H1 (cell line): ENCODE measurements around the gene MGMT. TPM values are rescaled to one million over a fixed set of nuclear protein-coding genes. Genes with fewer than 3 reads are reported as not detected.

Experiments
- CTCF ChIA-PET: fragments of 300-600 bp; sonication (Branson Sonifier 250); formaldehyde crosslinking; loops from one replicate; lab custom pipeline; 2021; ENCODE audit not compliant: partially characterized antibody; lab: Charles Lee
- POLR2A ChIA-PET: fragments of 300-600 bp; sonication (Branson Sonifier 250); formaldehyde crosslinking; loops from one replicate; lab custom pipeline; 2021; ENCODE audit warnings: inconsistent platforms; ENCODE audit not compliant: partially characterized antibody; lab: Charles Lee
- DNase-seq, 2 experiments: peaks; one replicate each; pipeline versions ENCODE4 v3.0.0 to v3.0.0-alpha.2; 2010 to 2022; ENCODE audit warnings: low spot score in 2 of 2, low read depth in 1 of 2, mixed read lengths in 1 of 2
- FAIRE-seq: peaks from 2 replicates; lab custom pipeline; 2011; peaks lifted over from hg19 to GRCh38; lab: Jason Lieb, UNC
- H2AFZ ChIP-seq: 2 replicates; pipeline ENCODE4 v1.8.1; 2012; ENCODE audit warnings: low read length, inconsistent platforms
- H2AK5ac ChIP-seq: 2 replicates; pipeline ENCODE4 v1.6.1; 2013; ENCODE audit warnings: low read depth, low read length
- H2BK120ac ChIP-seq: replicated peaks from 2 replicates; pipeline ENCODE3; 2013; ENCODE audit warnings: low read depth, low read length, inconsistent platforms
- H2BK12ac ChIP-seq: 2 replicates; pipeline ENCODE4 v1.6.1; 2013; ENCODE audit warnings: low read depth, low read length
- H2BK15ac ChIP-seq: 2 replicates; pipeline ENCODE4 v1.6.1; 2013; ENCODE audit warnings: low read length
- H2BK20ac ChIP-seq: 2 replicates; pipeline ENCODE4 v1.6.1; 2013; ENCODE audit warnings: low read length
- H2BK5ac ChIP-seq: 2 replicates; pipeline ENCODE4 v1.6.1; 2013; ENCODE audit warnings: low read depth, low read length
- H3K14ac ChIP-seq: 2 replicates; pipeline ENCODE4 v1.6.1; 2013; ENCODE audit warnings: inconsistent platforms; ENCODE audit not compliant: insufficient read length
- H3K18ac ChIP-seq: 2 replicates; pipeline ENCODE4 v1.6.1; 2013; ENCODE audit warnings: low read length; ENCODE audit errors: extremely low read depth
- H3K23ac ChIP-seq: 2 replicates; pipeline ENCODE4 v1.6.1; 2013; ENCODE audit warnings: inconsistent platforms; ENCODE audit not compliant: insufficient read length
- H3K23me2 ChIP-seq: 2 replicates; pipeline ENCODE4 v1.6.1; 2013; ENCODE audit warnings: low read depth, low read length
- H3K27ac ChIP-seq: 2 replicates; pipeline ENCODE4 v1.6.1; 2011; ENCODE audit warnings: low read depth, low read length, inconsistent platforms
- H3K27me3 ChIP-seq, 4 experiments: replicated peaks in 1 of 4; 1 replicate in 1 of 4; 2 replicates in 3 of 4; pipeline versions ENCODE4 v1.6.1 to v1.8.1; 2011 to 2013; ENCODE audit warnings: low read length in 3 of 4, mild to moderate bottlenecking in 3 of 4, inconsistent platforms in 2 of 4, mixed read lengths in 2 of 4, moderate library complexity in 1 of 4; ENCODE audit not compliant: control insufficient read depth in 3 of 4, insufficient read depth in 3 of 4; ENCODE audit errors: extremely low read depth in 1 of 4
- H3K36me3 ChIP-seq, 4 experiments: 2 replicates each; pipeline versions ENCODE4 v1.6.1 to v1.8.1; 2011 to 2013; ENCODE audit warnings: mild to moderate bottlenecking in 4 of 4, low read length in 3 of 4, moderate library complexity in 2 of 4, control low read depth in 1 of 4, inconsistent platforms in 1 of 4; ENCODE audit not compliant: insufficient read depth in 4 of 4, control insufficient read depth in 2 of 4
- H3K4ac ChIP-seq: replicated peaks from 2 replicates; pipeline ENCODE3; 2013; ENCODE audit warnings: low read length, low read depth, mixed read lengths, inconsistent platforms; ENCODE audit not compliant: insufficient read length
- H3K4me1 ChIP-seq, 4 experiments: replicated peaks in 1 of 4; 1 replicate in 1 of 4; 2 replicates in 3 of 4; pipeline versions ENCODE4 v1.6.1 to v1.8.1; 2011 to 2013; ENCODE audit warnings: low read length in 3 of 4, inconsistent platforms in 2 of 4, mixed read lengths in 1 of 4; ENCODE audit not compliant: insufficient read depth in 4 of 4, control insufficient read depth in 3 of 4
- H3K4me2 ChIP-seq, 2 experiments: 2 replicates each; pipeline versions ENCODE4 v1.6.1 to v1.8.1; 2011 to 2013; ENCODE audit warnings: low read depth in 2 of 2, low read length in 2 of 2, control low read depth in 1 of 2, inconsistent platforms in 1 of 2, mild to moderate bottlenecking in 1 of 2; ENCODE audit not compliant: insufficient read depth in 1 of 2
- H3K4me3 ChIP-seq, 4 experiments: fragments of 200-600, 300-600 bp in 1 of 4; sonication (generic), shearing (Covaris generic), sonication (Bioruptor Twin) in 1 of 4; 2 replicates each; pipeline versions ENCODE4 v1.5.1 to v1.8.1; 2011 to 2016; ENCODE audit warnings: low read length in 4 of 4, low read depth in 3 of 4, control low read depth in 2 of 4, inconsistent platforms in 2 of 4, mild to moderate bottlenecking in 2 of 4, mixed read lengths in 1 of 4, moderate library complexity in 1 of 4; ENCODE audit not compliant: insufficient read depth in 2 of 4; ENCODE audit errors: extremely low read depth in 1 of 4
- H3K56ac ChIP-seq: replicated peaks from 2 replicates; pipeline ENCODE3; 2013; ENCODE audit warnings: low read depth, mild to moderate bottlenecking, mixed read lengths, low read length, inconsistent platforms; ENCODE audit not compliant: insufficient read length
- H3K79me1 ChIP-seq: 2 replicates; pipeline ENCODE4 v1.6.1; 2013; ENCODE audit warnings: low read depth, low read length, control low read depth
- H3K79me2 ChIP-seq, 2 experiments: 2 replicates each; pipeline versions ENCODE4 v1.6.1 to v1.8.1; 2012 to 2013; ENCODE audit warnings: low read length in 2 of 2, mild to moderate bottlenecking in 2 of 2, inconsistent platforms in 1 of 2; ENCODE audit not compliant: insufficient read depth in 2 of 2, control insufficient read depth in 1 of 2
- H3K9ac ChIP-seq, 4 experiments: replicated peaks in 1 of 4; 1 replicate in 1 of 4; 2 replicates in 3 of 4; pipeline versions ENCODE4 v1.6.1 to v1.8.1; 2011 to 2013; ENCODE audit warnings: low read depth in 3 of 4, low read length in 3 of 4, control low read depth in 2 of 4, mild to moderate bottlenecking in 2 of 4, moderate library complexity in 2 of 4, inconsistent platforms in 1 of 4; ENCODE audit errors: extremely low read depth in 1 of 4
- H3K9me3 ChIP-seq, 2 experiments: 2 replicates each; pipeline versions ENCODE4 v1.6.1 to v1.8.1; 2012 to 2013; ENCODE audit warnings: mild to moderate bottlenecking in 2 of 2, moderate library complexity in 2 of 2, control low read depth in 1 of 2, inconsistent platforms in 1 of 2, low read depth in 1 of 2, low read length in 1 of 2, mixed read lengths in 1 of 2; ENCODE audit not compliant: insufficient read depth in 2 of 2
- H4K20me1 ChIP-seq, 2 experiments: replicated peaks in 1 of 2; 2 replicates each; pipeline versions ENCODE3 to v1.8.1; 2011 to 2013; ENCODE audit warnings: inconsistent platforms in 2 of 2, low read length in 2 of 2, mild to moderate bottlenecking in 1 of 2; ENCODE audit not compliant: insufficient read depth in 2 of 2, control insufficient read depth in 1 of 2
- H4K5ac ChIP-seq: 2 replicates; pipeline ENCODE4 v1.6.1; 2013; ENCODE audit warnings: low read length, low read depth, mixed read lengths, inconsistent platforms; ENCODE audit not compliant: insufficient read length
- H4K8ac ChIP-seq: 2 replicates; pipeline ENCODE4 v1.8.0; 2013; ENCODE audit warnings: mild to moderate bottlenecking, moderate library complexity, low read length, inconsistent platforms; ENCODE audit not compliant: insufficient read depth; ENCODE audit errors: extremely low read depth
- H4K91ac ChIP-seq: replicated peaks from 2 replicates; pipeline ENCODE3; 2013; ENCODE audit warnings: low read length, mixed read lengths, inconsistent platforms; ENCODE audit not compliant: insufficient read length
- WGBS, 2 experiments: shearing (Covaris generic) in 1 of 2; methylation state at CpG; one replicate each; pipeline versions ENCODE4 v1.1.6 to v1.1.7; 2013 to 2015; ENCODE audit warnings: low lambda C conversion rate in 2 of 2, mixed read lengths in 2 of 2, inconsistent platforms in 1 of 2, low coverage in 1 of 2, missing lambda C conversion rate in 1 of 2; ENCODE audit not compliant: insufficient replicate concordance in 2 of 2, insufficient coverage in 1 of 2, insufficient read length in 1 of 2; ENCODE audit errors: extremely low coverage in 1 of 2, missing lambda C conversion rate in 1 of 2; 5-methylcytosine and 5-hydroxymethylcytosine counted together
- polyA plus RNA-seq, 7 experiments: library from polyadenylated mRNA; depleted of rRNA in 3 of 7; stranded (reverse) in 5 of 7; unstranded in 2 of 7; fragments of >200 nt in 5 of 7; fragments of 200-250 nt in 2 of 7; gene quantifications; 1 replicate in 5 of 7; 2 replicates in 1 of 7; 4 replicates in 1 of 7; pipeline versions ENCODE4 v1.2.1 to v1.2.3, GENCODE V29; 2011 to 2013; ENCODE audit warnings: missing spikeins in 2 of 7, mixed read lengths in 2 of 7
- total RNA-seq: library from RNA; stranded (reverse); fragmentation: NEBNext Ultra II Directional; extraction: Animal tissue kit (Norgen Biotek cat#: 25700); gene quantifications from 2 replicates; pipeline ENCODE4 v1.2.1, GENCODE V29; 2021

Gene MGMT
- total and polyA plus RNA-seq, 2 of the 8 experiments (the other 6 are each of a cell fraction or from before 2014, with no cell fraction given), result 9.9 to 10.7 TPM

GRCh38 chr10:129770286-129770685 is 303.2 kb downstream of the MGMT start:
- DNase-seq, result peak in 1 of 2 experiments; percentile 16

More at GRCh38 chr10:129770286-129770685, 303.2 kb downstream of the MGMT start:
- Histone ChIP-seq H3K9ac (no peak overlapping the region), H2AFZ (no peak overlapping the region), H4K8ac (no peak overlapping the region), H2AK5ac (no peak overlapping the region), H4K20me1 (no peaks in the 10 kb centered on the region), H2BK20ac (no peak overlapping the region), H3K14ac (no peak overlapping the region), H3K4me1 (no peaks in the 10 kb centered on the region; a peak in 1 of 7 replicates), H3K27ac (no peak overlapping the region), H2BK120ac (no peak overlapping the region), H2BK15ac (no peak overlapping the region), H3K56ac (no peak overlapping the region), H3K4me3 (no peak overlapping the region), H3K36me3 (no peaks in the 10 kb centered on the region), H3K23me2 (no peaks in the 10 kb centered on the region), H3K9me3 (no peaks in the 10 kb centered on the region), H2BK12ac (no peak overlapping the region), H2BK5ac (no peak overlapping the region), H4K91ac (no peak overlapping the region), H3K18ac (no peak overlapping the region), H3K4me2 (no peak overlapping the region), H3K23ac (no peak overlapping the region), H3K4ac (no peak overlapping the region), H3K79me1 (no peaks in the 10 kb centered on the region), H3K27me3 (no peaks in the 10 kb centered on the region), H3K79me2 (no peaks in the 10 kb centered on the region), H4K5ac (no peak overlapping the region)
- no peak for FAIRE-seq
- ChIA-PET CTCF (interaction anchor here (0.7 to 2.4 kb wide), 7 partner anchors 11 to 409 kb away, joined by 3 to 11 read pairs (median 5); no protein-coding TSS in a partner anchor), POLR2A (no interaction called here)
- WGBS, 2 experiments, result 93% methylated on average over 13 of the region's 14 CpGs; no CpG with 5 or more reads in 1 of the 2 experiments
